Measurements from ENCODE around the gene MYLK3. TPM values are rescaled to one million over a fixed set of nuclear protein-coding genes. Genes with fewer than 3 reads are reported as not detected.
"Not testable (repeated sequence)": the region's sequence is repeated elsewhere in the genome, so short reads cannot be mapped to it uniquely, and the experiment has no call there.

The MYLK3 gene
- polyA plus RNA-seq: under 1 TPM; 0.01 to 0.22 (median 0.03) TPM

DNA sequence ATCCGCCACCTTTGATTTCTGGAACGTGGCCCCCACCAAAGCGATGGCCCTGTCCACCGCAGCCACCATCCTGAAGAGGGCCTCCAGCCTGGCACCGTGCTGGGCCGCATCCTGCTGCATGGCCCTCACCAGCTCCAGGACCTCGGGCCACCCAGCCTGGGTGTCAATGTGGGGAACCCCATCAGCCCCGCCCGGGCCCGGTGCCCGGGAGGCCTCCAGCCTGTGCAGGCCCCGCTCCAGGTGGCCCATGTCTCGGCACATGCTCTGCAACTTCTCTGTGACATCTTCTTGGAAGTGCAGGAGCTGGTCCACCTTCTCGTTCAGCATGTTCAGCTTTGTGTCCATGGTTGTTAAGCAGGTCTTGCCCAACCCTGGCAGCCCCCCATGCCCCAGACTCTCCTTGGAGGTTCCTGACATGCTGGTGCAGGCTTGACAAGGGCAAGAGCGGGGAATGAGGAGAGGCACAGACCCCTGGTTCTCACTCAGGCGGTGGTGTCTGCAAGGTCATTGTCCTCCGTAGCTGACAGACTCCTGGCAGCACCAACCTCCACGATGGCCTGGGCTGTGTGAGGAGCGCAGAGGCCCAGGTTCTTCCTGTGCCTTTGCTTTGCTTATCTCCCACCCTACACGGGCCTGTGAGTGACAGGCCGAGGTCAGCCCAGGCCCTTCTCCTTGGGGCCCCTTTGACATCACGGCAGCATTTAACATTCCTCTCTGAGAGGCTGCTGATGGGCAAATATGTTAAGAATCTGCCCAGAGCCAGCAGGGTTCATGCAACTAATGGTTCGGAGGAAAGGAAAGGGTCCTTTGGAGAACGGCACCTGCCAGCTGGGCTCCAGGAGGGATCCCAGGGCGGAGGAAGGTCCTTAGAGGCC, at the start of gene MYLK3:
MYLK3 (minus strand) TSS at position 568 of the 875 bp plus-strand sequence; CDS start at position 417, 151 bp downstream.
- 77 to 80% (median 79%) methylated on average over 25 of the region's 25 CpGs for whole genome bisulfite sequencing, 3 donors
- H3K27ac ChIP-seq (ENCODE audit: low read depth, low read length): no peak within 1 kb of the TSS

DNA sequence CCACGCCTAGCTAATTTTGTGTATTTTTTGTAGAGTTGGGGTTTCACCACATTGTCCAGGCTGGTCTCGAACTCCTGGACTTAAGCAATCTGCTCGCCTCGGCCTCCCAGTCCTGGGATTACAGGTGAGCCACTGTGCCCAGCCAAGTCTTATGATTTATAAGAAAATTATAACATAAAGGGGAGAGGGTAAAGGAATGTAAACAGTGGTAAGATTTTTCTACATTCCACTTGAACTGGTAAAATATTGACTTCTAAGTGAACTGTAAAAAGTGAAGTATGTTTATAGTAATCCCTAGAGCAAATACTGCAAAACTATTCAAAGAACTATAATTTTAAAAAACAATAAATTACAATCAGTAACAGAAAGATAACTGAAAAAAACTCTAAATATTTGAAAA, 49.4 kb upstream of the MYLK3 start:
- 92 to 98% (median 95%) methylated on average over 4 of the region's 4 CpGs for WGBS, 3 donors
- no peak overlapping the region for H3K27ac ChIP-seq (ENCODE audit: low read depth, low read length)

- 94 to 98% (median 97%) methylated on average over 1 of the region's 1 CpG for WGBS, 3 donors
- H3K27ac ChIP-seq (ENCODE audit: low read depth, low read length): no peak overlapping the region
These were observed 48.7 kb upstream of the MYLK3 start for GRCh38 chr16:46796764-46797269.

DNA sequence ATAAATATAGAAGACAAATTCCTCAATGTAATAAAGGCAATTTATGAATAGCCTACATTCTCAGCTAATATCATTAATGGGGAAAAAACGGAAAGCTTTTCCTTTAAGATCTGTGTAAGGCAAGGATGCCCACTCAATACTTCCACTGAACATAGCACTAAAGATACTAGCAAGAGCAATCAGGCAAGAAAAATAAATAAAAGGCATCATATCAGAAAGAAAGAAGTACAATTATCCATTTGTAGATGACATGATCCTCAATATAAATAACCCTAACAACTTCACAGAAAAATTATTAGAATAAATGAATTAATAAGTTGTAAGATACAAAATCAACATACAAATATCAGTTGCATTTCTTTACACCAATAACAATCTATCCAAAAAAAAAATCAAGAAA, 45.7 kb upstream of the MYLK3 start:
- H3K27ac ChIP-seq (ENCODE audit: low read depth, low read length): no peak overlapping the region
- 94 to 100% (median 95%) methylated on average over 1 of the region's 1 CpG for WGBS, 3 donors

DNA sequence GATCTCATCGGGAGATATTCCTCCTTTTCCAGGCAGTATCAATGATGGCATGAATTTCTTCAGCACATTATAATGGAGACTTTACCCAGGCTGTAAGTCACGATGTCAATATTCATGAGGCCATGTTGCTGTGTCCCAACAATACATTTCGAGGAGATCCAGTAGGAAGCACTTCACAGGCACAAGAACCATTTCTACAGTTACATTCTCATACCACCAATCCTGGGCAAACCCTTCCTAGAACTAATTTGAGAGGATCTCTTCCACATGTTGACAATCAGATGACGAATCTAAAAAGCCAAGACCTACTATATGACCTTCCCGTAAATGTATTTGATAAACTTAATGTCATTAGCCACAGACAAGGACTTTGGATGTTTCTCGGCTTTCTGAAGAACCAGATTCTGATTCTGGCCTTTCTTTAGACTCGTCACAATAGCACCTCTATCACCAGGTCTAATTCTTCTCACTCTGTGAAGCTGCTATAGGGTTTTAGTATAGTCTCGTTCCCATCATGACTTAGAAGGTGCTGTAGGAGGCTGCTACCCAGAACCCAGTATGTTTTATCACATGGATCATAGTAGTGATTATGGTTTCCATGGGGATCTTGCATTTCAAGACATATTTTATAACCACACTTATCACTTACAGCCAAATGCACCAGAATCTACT, 42.6 kb upstream of the MYLK3 start:
- no peak overlapping the region for H3K27ac ChIP-seq (ENCODE audit: low read depth, low read length)
- 85 to 88% (median 87%) methylated on average over 8 of the region's 8 CpGs for whole genome bisulfite sequencing, 3 donors

DNA sequence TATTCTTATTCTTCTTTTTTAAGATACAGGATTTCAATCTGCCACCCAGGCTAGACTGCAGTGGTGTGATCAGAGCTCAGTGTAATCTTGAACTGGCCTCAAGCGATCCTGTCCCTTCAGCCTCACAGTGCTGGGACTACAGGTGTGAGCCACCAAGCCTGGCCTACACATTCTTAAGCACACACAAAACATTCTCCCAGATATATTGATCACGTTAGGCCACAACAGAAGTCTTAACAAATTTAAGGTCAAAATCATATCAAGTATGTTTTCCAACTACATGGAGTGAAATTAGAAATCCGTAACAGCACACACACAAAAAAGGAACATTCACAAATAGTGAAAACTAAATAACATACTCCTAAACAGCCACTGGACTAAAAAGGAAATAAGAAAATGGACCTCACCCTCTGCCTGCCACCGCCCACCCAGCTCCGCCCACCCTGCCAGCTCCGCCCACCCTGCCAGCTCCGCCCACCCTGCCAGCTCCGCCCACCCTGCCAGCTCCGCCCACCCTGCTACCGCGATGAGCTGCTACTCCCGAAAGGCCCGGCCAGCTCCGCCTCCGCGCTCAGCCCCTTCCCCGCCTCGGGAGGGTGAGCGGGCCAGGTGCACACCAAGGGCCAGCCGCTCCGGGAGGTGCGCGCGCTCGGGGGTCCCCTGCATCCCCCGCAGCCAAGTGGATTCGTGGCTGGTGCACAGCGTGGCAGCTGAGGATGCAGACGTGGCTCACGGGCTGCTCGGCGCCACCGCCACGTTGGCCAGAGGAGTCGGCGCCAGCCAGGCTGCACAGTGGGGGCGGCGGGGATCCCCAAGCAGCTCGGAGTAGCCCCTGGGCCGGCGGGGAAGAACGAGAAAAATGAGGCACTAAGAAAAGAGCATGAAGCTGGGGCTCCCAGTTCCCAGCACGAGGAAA, 41.6 kb upstream of the MYLK3 start:
- H3K27ac ChIP-seq (ENCODE audit: low read depth, low read length): no peak overlapping the region
- 4 to 9% (median 8%) methylated on average over 43 of the region's 43 CpGs for WGBS, 3 donors

- H3K27ac ChIP-seq (ENCODE audit: low read depth, low read length): no peak overlapping the region
- WGBS, 3 donors: 53 to 84% (median 73%) methylated on average over 3 of the region's 3 CpGs
These were observed 40.8 kb upstream of the MYLK3 start for GRCh38 chr16:46788891-46789474.

GRCh38 chr16:46787909-46788308, 39.8 kb upstream of the MYLK3 start:
- 46 to 86% (median 64%) methylated on average over 1 of the region's 1 CpG for WGBS, 3 donors
- H3K27ac ChIP-seq (ENCODE audit: low read depth, low read length): no peak overlapping the region

DNA sequence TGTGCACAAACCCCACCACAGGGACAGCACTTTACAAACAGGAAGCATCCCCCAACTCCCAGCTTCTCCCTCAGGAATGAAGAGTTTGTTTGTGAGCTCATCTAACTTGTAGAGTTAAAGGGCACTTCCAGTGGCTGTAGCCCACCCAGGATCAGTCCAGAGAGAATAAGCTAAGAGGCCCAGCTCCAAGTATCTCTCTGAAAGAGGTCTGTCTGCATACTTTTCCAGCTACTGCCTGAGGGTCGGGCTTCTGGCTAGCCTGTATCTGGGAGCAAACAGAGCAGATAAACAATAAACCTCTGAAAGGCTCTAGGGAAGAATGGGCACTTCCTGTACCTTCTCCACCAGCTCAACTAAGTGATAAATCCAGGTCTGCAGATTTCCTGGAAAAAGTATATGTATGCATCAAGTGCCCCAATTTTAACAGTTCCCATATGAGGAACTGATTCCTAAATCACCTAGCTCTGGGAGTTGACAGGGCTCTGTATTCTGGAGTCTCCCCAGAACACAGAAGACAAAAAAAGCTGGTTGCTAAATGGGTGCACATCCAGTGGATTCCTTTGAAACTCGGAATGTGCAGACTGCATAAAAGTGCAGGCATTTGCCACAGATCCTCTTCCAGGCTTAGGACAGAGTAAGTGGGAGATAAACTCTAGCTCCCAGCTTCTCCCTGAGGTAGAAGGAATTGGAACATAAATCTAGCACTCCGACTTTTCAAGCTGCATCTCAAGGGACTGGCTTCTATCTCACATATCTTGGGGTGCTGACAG, 37.1 kb upstream of the MYLK3 start:
- 48 to 64% (median 50%) methylated on average over 3 of the region's 3 CpGs for WGBS, 3 donors
- no peak overlapping the region for H3K27ac ChIP-seq (ENCODE audit: low read depth, low read length)

DNA sequence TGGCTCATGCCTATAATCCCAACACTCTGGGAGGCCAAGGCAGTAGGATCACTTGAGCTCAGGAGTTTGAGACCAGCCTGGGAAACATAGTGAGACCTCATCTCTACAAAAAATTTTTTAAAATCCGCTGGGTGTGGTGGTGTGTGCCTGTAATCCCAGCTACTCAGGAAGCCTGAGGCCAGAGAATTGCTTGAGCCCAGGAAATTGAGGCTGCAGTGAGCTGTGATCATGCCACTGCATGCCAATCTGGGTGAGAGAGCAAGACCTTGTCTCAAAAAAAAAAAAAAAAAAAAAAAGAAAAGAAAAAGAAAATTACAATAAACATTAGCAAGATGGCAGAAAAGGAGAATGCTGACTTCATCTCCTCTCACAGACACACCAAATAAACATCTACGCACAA, 36.4 kb upstream of the MYLK3 start:
- 83 to 90% (median 83%) methylated on average over 2 of the region's 2 CpGs for WGBS, 3 donors
- H3K27ac ChIP-seq (ENCODE audit: low read depth, low read length): not testable (repeated sequence)

- WGBS, 3 donors: 89 to 95% (median 90%) methylated on average over 4 of the region's 4 CpGs
These were observed 35.7 kb upstream of the MYLK3 start for GRCh38 chr16:46783800-46784199.

GRCh38 chr16:46782320-46782719, 34.2 kb upstream of the MYLK3 start:
- H3K27ac ChIP-seq (ENCODE audit: low read depth, low read length): no peak overlapping the region
- 87 to 95% (median 92%) methylated on average over 2 of the region's 2 CpGs for WGBS, 3 donors

More at GRCh38 chr16:46783800-46784199, 35.7 kb upstream of the MYLK3 start:
- no peak overlapping the region for H3K27ac ChIP-seq (ENCODE audit: low read depth, low read length)

DNA sequence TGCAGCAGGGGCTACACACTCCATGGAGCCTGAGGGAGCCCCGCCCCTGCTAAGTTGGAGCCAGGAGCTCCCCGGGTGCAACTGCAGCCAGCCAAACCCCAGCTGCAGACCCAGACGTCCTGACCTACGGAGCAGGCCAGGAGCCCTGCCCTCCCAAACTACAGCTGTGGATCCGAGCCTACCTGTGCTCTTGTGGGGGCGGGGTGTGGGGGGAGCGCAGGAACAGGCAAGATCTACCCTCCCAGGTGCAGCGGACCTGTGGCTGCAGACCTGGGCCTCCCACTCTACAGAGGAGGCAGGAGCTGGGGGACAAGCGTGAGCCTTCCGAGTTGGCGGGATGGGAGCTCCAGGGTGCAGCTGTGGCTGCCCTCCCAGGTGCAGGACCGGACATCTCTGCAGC, 29.7 kb upstream of the MYLK3 start:
- 88 to 90% (median 89%) methylated on average over 12 of the region's 12 CpGs for WGBS, 3 donors

DNA sequence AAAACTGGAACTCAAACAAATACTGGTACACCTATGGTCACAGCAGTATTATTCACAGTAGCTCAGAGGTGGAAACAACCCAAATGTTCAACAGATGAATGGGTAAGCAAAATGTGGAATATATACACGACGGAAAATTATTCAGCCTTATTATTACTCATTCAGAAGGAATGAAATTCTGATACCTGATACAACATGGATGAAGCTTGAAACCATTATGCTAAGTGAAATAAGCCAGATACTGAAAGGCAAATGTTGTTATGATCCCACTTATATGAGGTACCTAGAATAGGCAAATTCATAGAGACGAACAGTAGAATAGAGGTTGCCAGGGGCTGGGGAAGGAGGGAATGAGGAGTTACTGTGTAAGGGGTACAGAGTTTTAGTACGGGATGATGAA, 27.1 kb upstream of the MYLK3 start:
- 85 to 89% (median 88%) methylated on average over 4 of the region's 4 CpGs for WGBS, 3 donors
- no peak overlapping the region for H3K27ac ChIP-seq (ENCODE audit: low read depth, low read length)

More for the DNA sequence above, 29.7 kb upstream of the MYLK3 start:
- no peak overlapping the region for H3K27ac ChIP-seq (ENCODE audit: low read depth, low read length)

DNA sequence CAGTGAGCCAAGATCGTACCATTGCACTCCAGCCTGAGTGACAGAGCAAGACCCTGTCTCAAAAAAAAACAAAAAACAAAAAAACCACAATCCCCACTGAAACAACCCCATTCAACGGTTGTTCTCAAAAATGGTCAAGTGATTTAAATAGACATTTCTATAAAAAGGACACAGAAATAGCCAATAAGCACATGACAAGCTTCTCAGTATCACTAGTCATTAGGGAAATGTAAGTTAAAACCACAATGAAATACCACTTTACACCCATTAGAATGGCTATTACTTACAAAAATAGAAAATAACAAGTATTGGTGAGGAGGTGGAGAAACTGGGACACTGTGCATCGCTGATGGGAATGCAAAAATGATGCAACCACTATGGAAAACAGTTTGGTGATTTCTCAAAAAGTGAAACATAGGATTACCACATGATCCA, 26.6 kb upstream of the MYLK3 start:
- H3K27ac ChIP-seq (ENCODE audit: low read depth, low read length): no peak overlapping the region
- WGBS, 3 donors: 66 to 92% (median 78%) methylated on average over 3 of the region's 3 CpGs

DNA sequence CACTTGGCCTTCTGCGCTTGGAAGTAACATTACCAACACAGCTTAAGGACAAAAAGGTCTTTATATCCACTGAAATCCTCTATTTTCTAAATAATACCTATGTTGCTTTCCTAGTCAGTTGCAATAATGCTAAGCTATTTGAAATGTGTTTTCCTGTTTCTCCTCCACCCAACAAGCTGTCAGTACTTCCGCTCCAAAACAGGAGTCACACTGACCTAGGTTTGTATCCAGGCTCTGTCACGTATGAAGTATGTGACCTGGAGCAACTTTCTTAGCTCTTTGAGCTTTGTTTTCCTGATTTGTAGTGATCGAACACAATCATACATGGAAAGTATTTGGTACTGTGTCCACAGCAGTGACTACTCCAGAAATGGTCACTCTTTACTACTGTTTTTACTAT, 24.3 kb upstream of the MYLK3 start:
- H3K27ac ChIP-seq (ENCODE audit: low read depth, low read length): no peak overlapping the region
- 76 to 85% (median 79%) methylated on average over 4 of the region's 4 CpGs for WGBS, 3 donors

GRCh38 chr16:46768809-46769208, 20.7 kb upstream of the MYLK3 start:
- WGBS, 3 donors: 63 to 79% (median 75%) methylated on average over 8 of the region's 8 CpGs
- no peak overlapping the region for H3K27ac ChIP-seq (ENCODE audit: low read depth, low read length)
